Type B pancreatic cell (in vitro differentiated cells): ENCODE data around the gene P2RX1. TPM values are rescaled to one million over a fixed set of nuclear protein-coding genes. Genes with fewer than 3 reads are reported as not detected.

Source experiments
- DNase-seq: peaks from one replicate; pipeline ENCODE4 v3.0.0; 2021; ENCODE audit warnings: mixed read lengths; ENCODE audit not compliant: unreplicated experiment; ENCODE audit errors: extremely low spot score
- H3K27ac Mint-ChIP-seq: 2 replicates; pipeline ENCODE4 v1.8.0; 2021; ENCODE audit warnings: mild to moderate bottlenecking, mixed read lengths
- H3K27me3 Mint-ChIP-seq: 2 replicates; pipeline ENCODE4 v1.8.0; 2021; ENCODE audit warnings: mixed read lengths
- H3K36me3 Mint-ChIP-seq: 2 replicates; pipeline ENCODE4 v1.8.0; 2021; ENCODE audit warnings: mixed read lengths
- H3K4me1 Mint-ChIP-seq: one replicate; pipeline ENCODE4 v1.8.0; 2021; ENCODE audit warnings: mixed read lengths; ENCODE audit not compliant: unreplicated experiment
- H3K4me3 Mint-ChIP-seq: 2 replicates; pipeline ENCODE4 v1.8.0; 2021; ENCODE audit warnings: mild to moderate bottlenecking, mixed read lengths
- H3K9me3 Mint-ChIP-seq: 2 replicates; pipeline ENCODE4 v1.8.0; 2021; ENCODE audit warnings: mixed read lengths
- CTCF ChIP-seq: fragments of 200-600 bp; sonication (generic); conservative IDR thresholded peaks from 2 replicates; pipeline ENCODE4 v1.5.0; 2021; ENCODE audit warnings: antibody characterized with exemption, mild to moderate bottlenecking
- total RNA-seq: library from RNA; stranded (reverse); gene quantifications from 2 replicates; pipeline ENCODE4 v1.2.1, GENCODE V29; 2021; ENCODE audit warnings: low replicate concordance

P2RX1 gene
- total RNA-seq, 1 donor from 2014 or later = not detected

- TF ChIP-seq CTCF = no peak
- H3K27me3 Mint-ChIP-seq = peaks cover 5% of the 10 kb centered on the region
- no peak overlapping the region for H3K27ac Mint-ChIP-seq
- no peaks in the 10 kb centered on the region for H3K9me3 Mint-ChIP-seq
- DNase-seq = no peak
- H3K36me3 Mint-ChIP-seq = no peaks in the 10 kb centered on the region
- H3K4me1 Mint-ChIP-seq = peaks cover 24% of the 10 kb centered on the region
- no peak overlapping the region for H3K4me3 Mint-ChIP-seq
Observed at GRCh38 chr17:3896108-3896967, 19.9 kb downstream of the P2RX1 start.

GRCh38 chr17:3895354-3895753 lies 20.9 kb downstream of the P2RX1 start:
- H3K9me3 Mint-ChIP-seq = no peaks in the 10 kb centered on the region
- H3K36me3 Mint-ChIP-seq = no peaks in the 10 kb centered on the region
- no peak for TF ChIP-seq CTCF
- H3K4me3 Mint-ChIP-seq = peak overlapping the region; percentile 36
- H3K27me3 Mint-ChIP-seq = peaks cover 13% of the 10 kb centered on the region
- H3K27ac Mint-ChIP-seq = peak overlapping the region; percentile 88
- DNase-seq = no peak
- H3K4me1 Mint-ChIP-seq = peaks cover 32% of the 10 kb centered on the region

- peak overlapping the region; percentile 88 for H3K27ac Mint-ChIP-seq
Observed at GRCh38 chr17:3894911-3895343, 21.3 kb downstream of the P2RX1 start.

GRCh38 chr17:3894188-3894587 lies 22.1 kb downstream of the P2RX1 start:
- H3K36me3 Mint-ChIP-seq = no peaks in the 10 kb centered on the region
- H3K4me1 Mint-ChIP-seq = peaks cover 35% of the 10 kb centered on the region
- H3K4me3 Mint-ChIP-seq = peak overlapping the region; percentile 84
- no peaks in the 10 kb centered on the region for H3K9me3 Mint-ChIP-seq
- TF ChIP-seq CTCF = no peak
- no peak overlapping the region for H3K27ac Mint-ChIP-seq
- peaks cover 16% of the 10 kb centered on the region for H3K27me3 Mint-ChIP-seq
- DNase-seq = no peak

More at GRCh38 chr17:3894911-3895343, 21.3 kb downstream of the P2RX1 start:
- TF ChIP-seq CTCF = no peak
- no peak for DNase-seq
- H3K36me3 Mint-ChIP-seq = no peaks in the 10 kb centered on the region
- H3K4me3 Mint-ChIP-seq = peak overlapping the region; percentile 36
- H3K4me1 Mint-ChIP-seq = peaks cover 35% of the 10 kb centered on the region
- H3K9me3 Mint-ChIP-seq = no peaks in the 10 kb centered on the region
- peaks cover 16% of the 10 kb centered on the region for H3K27me3 Mint-ChIP-seq

- H3K9me3 Mint-ChIP-seq = no peaks in the 10 kb centered on the region
- H3K36me3 Mint-ChIP-seq = no peaks in the 10 kb centered on the region
- H3K4me3 Mint-ChIP-seq = peak overlapping the region; percentile 84
- peaks cover 35% of the 10 kb centered on the region for H3K4me1 Mint-ChIP-seq
- TF ChIP-seq CTCF = no peak
- H3K27ac Mint-ChIP-seq = peak overlapping the region; percentile 70
- no peak for DNase-seq
- H3K27me3 Mint-ChIP-seq = peaks cover 16% of the 10 kb centered on the region
Observed at GRCh38 chr17:3893720-3894116, 22.5 kb downstream of the P2RX1 start.
